Fibroblast of the conjunctiva (primary cell): ENCODE measurements around the gene PHACTR2.
"Not testable (repeated sequence)": the region's sequence is repeated elsewhere in the genome, so short reads cannot be mapped to it uniquely, and the experiment has no call there.

Source experiments
- DNase-seq: peaks from one replicate; pipeline ENCODE4 v3.0.0-alpha.2; 2010; ENCODE audit warnings: low read depth

The PHACTR2 gene

DNA sequence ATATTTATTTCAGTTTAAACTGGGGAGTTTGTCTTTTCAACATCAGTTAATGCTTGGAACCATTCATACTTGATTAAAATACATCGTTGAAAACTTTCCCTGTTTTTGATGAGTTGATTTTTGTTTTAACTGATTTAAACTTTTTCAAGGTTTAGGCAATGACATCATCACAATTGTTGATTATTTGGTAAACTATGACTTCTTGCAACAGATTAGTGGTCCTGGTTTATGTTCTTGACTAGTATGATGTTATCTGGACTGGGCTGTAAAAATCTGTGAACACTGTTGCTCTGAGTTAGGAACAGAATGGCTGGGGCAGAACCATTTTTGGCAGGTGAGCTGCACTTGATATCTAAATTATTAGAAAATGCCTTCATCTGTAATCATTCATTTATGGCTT is 186.5 kb downstream of the PHACTR2 start, which contains the start of gene ZC2HC1B:
ZC2HC1B (plus strand) TSS at position 241 of the 400 bp plus-strand sequence; CDS start at position 307, 66 bp downstream.
- DNase-seq: no peak

DNA sequence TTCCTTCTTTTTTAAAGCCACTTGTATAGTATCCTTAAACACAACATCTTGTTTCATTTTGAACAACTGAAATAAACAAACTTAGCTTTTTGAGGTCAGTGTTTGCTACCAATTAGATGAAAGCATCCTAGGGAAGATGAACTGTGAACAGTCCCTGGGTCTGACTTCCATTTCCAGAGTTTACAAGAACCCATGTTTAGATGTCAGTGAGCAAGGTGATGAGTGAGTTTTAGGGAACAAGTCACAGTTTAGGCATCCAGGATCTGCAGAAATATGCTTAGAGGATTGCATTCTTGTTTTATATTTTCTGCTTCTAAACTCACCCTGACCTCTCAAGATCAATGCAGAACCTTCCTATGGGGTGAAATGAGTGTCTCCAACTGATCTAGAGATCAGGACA is 189.5 kb downstream of the PHACTR2 start:
- DNase-seq: no peak

DNA sequence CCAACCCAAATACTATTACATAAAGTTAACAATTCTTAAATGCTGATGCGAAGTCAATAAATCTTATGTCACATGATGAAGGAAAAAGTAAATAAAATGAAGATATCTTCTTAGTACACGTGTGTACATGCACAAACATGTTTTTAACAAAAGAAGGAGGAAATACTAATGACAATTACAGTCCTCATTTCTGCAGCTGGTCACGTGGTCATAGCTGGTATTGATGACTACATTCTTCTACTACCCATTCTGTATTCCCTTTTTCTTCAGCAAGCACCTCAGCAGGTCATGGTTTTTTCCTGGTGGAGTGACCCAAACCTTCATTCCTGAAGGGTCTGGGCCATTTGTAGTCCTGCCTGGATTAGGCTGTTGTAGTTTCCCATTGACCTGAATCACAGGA is 191.0 kb downstream of the PHACTR2 start:
- DNase-seq: not testable (repeated sequence)

GRCh38 chr6:143871202-143871730 is 193.5 kb downstream of the PHACTR2 start:
- DNase-seq: not testable (repeated sequence)

GRCh38 chr6:143872201-143872600 is 194.4 kb downstream of the PHACTR2 start:
- DNase-seq: no peak

DNA sequence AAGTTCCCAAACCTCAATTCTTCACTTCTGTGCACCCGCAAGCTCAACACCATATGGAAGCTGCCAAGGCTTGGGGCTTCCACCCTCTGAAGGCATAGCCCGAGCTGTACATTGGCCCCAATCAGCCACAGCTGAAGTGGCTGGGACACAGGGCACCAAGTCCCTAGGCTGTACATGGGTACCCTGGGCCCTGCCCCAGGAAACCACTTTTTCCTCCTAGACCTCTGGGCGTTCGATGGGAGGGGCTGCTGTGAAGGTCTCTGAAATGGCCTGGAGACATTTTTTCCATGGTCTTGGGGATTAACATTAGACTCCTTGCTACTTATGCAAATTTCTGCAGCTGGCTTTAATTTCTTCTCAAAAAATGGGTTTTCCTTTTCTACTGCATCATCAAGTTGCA is 195.8 kb downstream of the PHACTR2 start:
- DNase-seq: not testable (repeated sequence)

DNA sequence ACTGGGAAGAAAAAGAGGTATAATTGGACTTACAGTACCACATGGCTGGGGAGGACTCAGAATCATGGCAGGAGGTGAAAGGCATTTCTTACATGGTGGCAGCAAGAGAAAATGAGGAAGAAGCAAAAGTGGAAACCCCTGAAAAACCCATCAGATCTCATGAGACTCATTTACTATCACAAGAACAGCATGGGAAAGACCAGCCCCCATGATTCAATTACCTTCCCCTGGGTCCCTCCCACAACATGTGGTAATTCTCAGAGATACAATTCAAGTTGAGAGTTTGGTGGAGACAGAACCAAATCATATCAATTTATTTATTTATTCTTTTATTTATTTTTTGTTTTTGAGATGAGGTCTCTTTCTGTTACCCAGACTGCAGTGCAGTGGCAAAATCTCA is 196.7 kb downstream of the PHACTR2 start:
- not testable (repeated sequence) for DNase-seq

DNA sequence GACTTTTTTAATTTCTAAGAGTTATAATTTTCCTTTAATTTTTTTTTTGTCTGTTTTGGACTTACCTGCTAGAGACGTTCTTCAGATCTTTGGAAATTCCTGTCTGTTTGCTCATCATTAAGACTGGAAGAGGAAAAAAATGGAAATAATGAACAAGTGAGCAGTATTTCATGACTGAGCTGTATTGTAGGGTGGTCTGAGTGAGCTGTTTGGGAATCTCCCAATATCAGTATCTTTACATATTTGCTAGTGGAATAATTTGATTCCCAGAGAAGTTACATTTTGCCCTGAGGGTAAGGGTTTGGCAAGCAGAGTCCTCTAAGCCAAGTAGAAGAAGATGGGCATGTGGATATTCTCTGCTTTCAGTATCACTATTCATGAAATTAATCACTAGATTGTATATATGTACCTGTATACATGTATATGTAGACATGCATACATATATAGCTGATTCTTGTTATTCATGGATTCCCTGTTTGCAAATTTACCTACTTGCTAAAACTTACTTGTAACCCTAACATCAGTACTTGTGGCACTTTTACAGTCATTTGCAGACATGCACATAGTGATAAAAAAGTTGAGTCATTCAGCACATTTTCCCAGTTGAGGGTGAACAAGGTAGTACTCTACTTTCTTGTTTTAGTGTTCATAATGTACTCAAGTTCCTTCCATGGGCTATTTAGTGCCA is 200.0 kb downstream of the PHACTR2 start:
- DNase-seq: no peak

DNA sequence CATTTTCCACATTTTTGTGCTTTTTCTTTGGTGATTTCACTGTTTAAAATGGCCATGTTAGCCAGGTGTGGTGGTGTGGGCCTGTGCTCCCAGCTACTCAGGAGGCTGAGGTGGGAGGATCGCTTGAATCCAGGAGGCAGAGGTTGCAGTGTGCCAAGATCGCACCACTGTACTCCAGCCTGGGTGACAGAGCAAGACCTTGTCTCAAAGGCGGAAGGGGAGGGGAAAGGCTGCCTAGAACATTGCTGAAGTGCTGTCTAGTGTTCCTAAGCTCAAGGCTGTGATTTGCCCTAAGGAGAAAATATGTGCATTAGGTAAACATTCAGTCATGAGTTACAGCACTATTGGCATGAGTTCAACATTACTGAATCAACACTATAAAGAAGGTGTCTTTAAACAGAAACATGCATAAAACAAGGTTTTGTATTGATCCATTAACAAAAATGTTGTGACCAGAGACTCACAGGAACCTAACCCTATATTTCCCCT is 200.6 kb downstream of the PHACTR2 start:
- no peak for DNase-seq

GRCh38 chr6:143880412-143880811 is 202.6 kb downstream of the PHACTR2 start:
- no peak for DNase-seq
